Liver (tissue), 3 donors: Measurements from ENCODE around the gene C14orf132.

Experiments
- ATF3 ChIP-seq: IDR thresholded peaks from 2 replicates; pipeline ENCODE4 v1.6.1; 2016; ENCODE audit warnings: antibody characterized with exemption
- CTCF ChIP-seq: fragments of 150-350 bp; IDR thresholded peaks from 2 replicates; pipeline ENCODE4 v1.5.1; 2017; ENCODE audit warnings: improper control_type of control experiment, low read depth, low read length; ENCODE audit not compliant: missing input control
- EGR1 ChIP-seq, 2 donors: IDR thresholded peaks; 2 replicates each; pipeline ENCODE4 v1.6.1; 2016 to 2018; ENCODE audit warnings: antibody characterized with exemption in 2 of 2, low read depth in 2 of 2
- FOXA1 ChIP-seq: IDR thresholded peaks from 2 replicates; pipeline ENCODE4 v1.6.1; 2016; ENCODE audit warnings: antibody characterized with exemption
- GABPA ChIP-seq, 2 donors: IDR thresholded peaks in 1 of 2; conservative IDR thresholded peaks in 1 of 2; 2 replicates each; pipeline ENCODE4 v1.6.1; 2016; ENCODE audit warnings: antibody characterized with exemption in 2 of 2, mild to moderate bottlenecking in 1 of 2, moderate library complexity in 1 of 2
- HNF4A ChIP-seq, 2 donors: conservative IDR thresholded peaks; 2 replicates each; pipeline ENCODE4 v1.6.1; 2016; ENCODE audit warnings: antibody characterized with exemption in 2 of 2, mild to moderate bottlenecking in 2 of 2
- HNF4G ChIP-seq: IDR thresholded peaks from 2 replicates; pipeline ENCODE4 v1.6.1; 2016; ENCODE audit warnings: antibody characterized with exemption
- JUND ChIP-seq, 2 donors: IDR thresholded peaks; 2 replicates each; pipeline ENCODE4 v1.6.1; 2016; ENCODE audit warnings: antibody characterized with exemption in 2 of 2
- MAX ChIP-seq: IDR thresholded peaks from 2 replicates; pipeline ENCODE4 v1.6.1; 2016; ENCODE audit warnings: antibody characterized with exemption
- RAD21 ChIP-seq, 2 donors: IDR thresholded peaks; 2 replicates each; pipeline ENCODE4 v1.6.1; 2016; ENCODE audit warnings: antibody characterized with exemption in 2 of 2, mild to moderate bottlenecking in 2 of 2
- REST ChIP-seq: IDR thresholded peaks from 2 replicates; pipeline ENCODE4 v1.6.1; 2016; ENCODE audit warnings: antibody characterized with exemption, mild to moderate bottlenecking
- TAF1 ChIP-seq: conservative IDR thresholded peaks from 2 replicates; pipeline ENCODE4 v1.6.1; 2016; ENCODE audit warnings: antibody characterized with exemption, mild to moderate bottlenecking
- YY1 ChIP-seq: IDR thresholded peaks from 2 replicates; pipeline ENCODE4 v1.6.1; 2016; ENCODE audit warnings: antibody characterized with exemption, mild to moderate bottlenecking
- ZBTB33 ChIP-seq: IDR thresholded peaks from 2 replicates; pipeline ENCODE4 v1.6.1; 2016; ENCODE audit warnings: antibody characterized with exemption
- donor health status: healthy.
- donor health status: healthy.

- TF ChIP-seq YY1 (no peak), CTCF (no peak), MAX (no peak), REST (no peak), JUND (IDR thresholded peaks at IDR 0.05) (no peak), RAD21 (IDR thresholded peaks at IDR 0.05) (no peak), TAF1 (no peak), ATF3 (no peak), HNF4G (no peak), GABPA (IDR thresholded peaks at IDR 0.05 in 1 of 2, conservative IDR thresholded peaks at IDR 0.05 in 1 of 2) (no peak), ZBTB33 (no peak), FOXA1 (no peak), EGR1 (IDR thresholded peaks at IDR 0.05; ENCODE audit: low read depth in 2 of 2) (no peak), HNF4A (conservative IDR thresholded peaks at IDR 0.05) (no peak)
Measured at GRCh38 chr14:96088074-96088473, 48.9 kb downstream of the C14orf132 start.
